Activated CD8-positive, alpha-beta memory T cell treated with anti-CD3 and anti-CD28 coated beads, Interleukin-2, amount 50 U/mL, for 24 hours (primary cell): ENCODE data around the gene ADM5.

Experiments used
- DNase-seq: peaks from one replicate; pipeline ENCODE4 v3.0.0-alpha.2; 2020; ENCODE audit errors: extremely low read depth

ADM5 gene, protein sequence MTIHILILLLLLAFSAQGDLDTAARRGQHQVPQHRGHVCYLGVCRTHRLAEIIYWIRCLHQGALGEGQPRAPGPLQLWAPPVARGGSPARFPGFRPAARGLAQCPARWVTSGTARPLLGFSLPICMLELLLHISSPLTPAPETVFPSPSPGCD

DNA sequence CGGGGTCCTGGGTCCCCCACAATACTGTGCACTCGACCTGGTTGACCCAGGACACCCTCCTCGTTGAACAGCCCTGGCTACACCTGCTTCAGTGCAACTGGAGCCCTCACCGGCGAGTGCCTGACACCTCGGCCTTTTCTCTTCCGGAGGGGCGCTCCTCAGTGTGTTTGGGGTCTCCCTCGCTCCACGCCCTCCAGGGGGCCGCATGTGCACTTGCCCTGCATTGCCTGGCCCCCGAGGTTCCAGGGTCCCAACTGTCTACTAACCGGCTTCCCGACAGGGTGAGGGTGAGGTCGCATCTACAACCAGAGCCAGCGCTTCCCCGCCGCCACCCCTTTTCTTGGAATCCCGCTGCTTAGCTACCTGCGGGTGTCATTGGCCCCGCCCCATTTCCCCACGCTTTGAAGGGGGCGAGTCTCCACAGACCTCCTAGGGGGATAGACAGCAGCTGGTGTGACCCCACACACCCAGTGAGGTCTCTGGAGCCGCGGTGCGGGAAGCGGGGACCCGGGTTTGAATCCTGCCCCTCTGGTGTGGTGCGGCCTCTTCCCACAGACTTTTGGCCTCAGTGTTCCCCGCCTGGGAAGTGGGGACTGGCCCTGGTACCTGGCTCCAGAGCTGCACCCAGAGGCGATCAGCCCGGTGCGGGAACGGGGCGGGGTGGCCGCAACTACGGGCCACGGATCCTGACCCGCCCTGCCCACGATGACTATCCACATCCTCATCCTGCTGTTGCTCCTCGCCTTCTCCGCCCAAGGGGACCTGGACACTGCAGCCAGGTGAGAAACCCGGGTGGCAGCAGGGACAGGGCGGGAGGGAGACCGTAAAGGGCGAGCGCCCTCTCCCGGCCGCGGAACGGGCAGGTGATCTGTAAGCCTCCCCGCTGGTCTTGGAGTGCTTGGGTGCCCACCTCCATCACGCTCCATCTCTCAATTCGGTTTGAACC lies at the start of gene ADM5:
ADM5 (plus strand) TSS at position 462 of the 946 bp plus-strand sequence; CDS start at position 706, 244 bp downstream.
- DNase-seq: no peak

GRCh38 chr19:49640113-49640898 lies 49.1 kb upstream of the ADM5 start, which contains the start of gene RRAS:
Gene RRAS, minus strand, starts transcription at chr19:49640143. Its CDS starts 45 bp downstream, at chr19:49640098.
- peak; percentile 100 for DNase-seq

DNA sequence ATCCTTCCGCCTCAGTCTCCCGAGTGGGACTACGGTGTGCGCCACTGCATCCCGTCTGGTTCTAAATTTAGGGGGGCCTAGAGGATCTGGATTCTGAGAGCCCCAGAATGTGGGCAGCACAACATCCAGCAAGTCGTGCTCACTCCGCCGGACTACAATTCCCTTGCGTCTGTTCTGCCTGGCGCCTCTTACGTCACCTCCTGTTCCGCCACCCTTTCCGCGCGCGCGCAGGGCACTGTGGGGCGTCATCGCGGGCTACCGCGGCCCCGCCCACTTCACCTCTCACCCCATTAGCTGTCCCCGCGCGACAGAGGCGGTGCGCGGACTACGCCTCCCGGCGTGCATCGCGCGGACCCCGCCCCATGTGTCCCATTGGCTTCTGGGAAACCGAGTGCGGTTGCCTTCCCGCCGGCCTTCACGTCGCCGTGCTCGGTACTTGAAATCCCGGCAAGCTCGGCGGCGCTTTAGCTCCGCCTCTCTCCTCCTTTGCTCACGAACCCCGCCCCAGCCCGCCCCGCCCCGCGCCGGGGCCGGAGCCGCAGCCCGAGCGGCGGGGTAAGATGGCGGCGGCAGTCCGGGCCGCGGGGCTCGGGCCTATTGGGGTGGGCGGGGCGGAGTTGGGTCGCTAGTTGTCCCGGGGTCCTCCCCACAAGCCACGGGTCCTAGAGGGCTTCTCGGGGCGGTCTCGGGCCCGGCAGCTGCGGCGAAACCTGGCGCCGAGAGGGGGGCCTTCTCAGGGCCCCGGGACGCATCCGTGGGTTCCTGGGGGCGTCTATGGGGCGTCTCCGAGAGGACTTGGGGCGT lies 47.5 kb upstream of the ADM5 start, which contains the start of gene SCAF1:
SCAF1 (plus strand) TSS at position 522 of the 804 bp plus-strand sequence. CDS start 2,818 bp downstream, outside the sequence.
- DNase-seq: peak; percentile 96

DNA sequence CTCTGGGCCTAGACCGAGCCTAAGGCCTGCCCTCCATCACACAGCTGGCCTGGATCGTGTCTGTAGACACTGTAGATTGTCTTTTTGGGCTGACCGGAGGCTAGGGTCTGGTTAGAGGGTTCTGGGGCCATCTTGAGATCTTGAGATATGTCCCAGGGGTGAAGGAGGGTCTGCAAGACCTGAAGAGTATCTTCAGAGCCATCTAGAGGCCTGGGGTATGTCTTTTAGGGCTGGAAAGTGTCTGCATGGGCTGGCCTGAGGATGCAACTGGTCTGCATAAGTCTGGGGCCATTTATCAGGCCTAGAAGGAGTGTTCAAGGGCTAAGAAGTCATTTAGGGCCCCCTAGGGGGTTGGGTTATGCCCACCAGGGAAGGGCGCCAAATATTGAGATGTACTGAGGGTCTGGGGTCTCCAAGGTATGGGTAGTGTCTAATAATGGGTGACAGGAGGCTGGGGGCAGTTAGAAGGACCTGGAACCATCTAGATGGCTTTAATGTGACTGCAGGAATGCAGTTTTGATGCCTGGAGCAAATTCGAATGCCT lies 46.8 kb upstream of the ADM5 start:
- no peak for DNase-seq

DNA sequence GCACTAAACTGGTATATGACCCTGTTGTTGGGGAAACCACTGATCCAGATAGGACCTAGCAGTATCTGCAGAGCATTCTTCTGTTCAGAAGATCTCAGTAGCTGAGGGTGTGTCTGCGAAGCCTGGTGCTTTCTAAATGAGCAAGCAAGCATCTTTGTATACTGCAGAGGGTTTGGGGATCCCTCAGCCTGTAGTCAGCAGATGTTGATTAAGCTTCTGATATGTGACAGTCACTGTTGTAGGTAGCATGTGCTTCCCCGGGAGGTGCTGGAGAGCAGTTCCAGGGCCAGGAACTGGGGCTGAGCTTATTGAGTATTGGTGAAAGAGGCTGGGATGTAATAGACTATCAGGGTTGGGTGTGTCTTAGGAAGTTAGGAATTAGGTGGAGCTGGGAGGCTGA lies 45.9 kb upstream of the ADM5 start:
- no peak for DNase-seq

DNA sequence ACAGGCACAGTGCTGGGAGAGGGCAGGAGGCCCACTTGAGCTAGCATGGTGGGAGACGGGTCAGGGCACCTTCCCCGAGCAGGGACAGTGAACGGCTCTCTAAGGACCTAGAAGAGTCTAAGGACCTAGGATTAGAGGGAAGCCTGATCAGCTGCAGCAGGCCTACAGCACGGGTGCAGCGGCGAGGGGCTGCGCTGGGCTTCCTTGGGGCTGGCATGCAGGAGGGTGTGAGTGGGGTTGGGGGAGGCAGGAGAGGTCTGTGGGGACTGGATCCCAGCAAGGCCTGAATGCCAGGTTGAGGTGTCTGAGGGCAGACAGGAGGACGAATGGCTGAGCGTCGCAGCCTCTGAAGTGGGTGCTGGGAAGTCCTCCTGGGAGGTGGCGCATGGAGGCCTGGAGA lies 43.8 kb upstream of the ADM5 start:
- no peak for DNase-seq

DNA sequence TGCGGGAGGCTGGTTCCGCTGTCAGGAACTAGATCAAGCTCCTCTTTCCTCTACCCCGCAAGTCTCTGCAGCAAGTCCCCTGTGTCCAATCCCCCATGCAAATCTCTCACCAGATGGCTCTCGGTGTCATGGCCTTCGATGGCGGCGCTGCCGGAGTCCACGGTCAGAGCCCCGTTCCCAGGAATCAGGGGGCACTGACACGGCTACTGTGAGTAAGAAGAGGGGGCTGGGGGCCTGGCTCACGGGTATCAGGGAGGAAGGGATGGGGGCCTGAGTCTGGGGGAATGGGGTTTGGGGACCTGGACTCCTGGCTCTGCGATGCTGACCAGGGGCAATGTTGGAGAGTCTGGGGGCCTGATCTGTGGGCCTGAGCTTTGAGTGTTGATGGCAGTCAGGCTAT lies 43.4 kb upstream of the ADM5 start:
- no peak for DNase-seq

DNA sequence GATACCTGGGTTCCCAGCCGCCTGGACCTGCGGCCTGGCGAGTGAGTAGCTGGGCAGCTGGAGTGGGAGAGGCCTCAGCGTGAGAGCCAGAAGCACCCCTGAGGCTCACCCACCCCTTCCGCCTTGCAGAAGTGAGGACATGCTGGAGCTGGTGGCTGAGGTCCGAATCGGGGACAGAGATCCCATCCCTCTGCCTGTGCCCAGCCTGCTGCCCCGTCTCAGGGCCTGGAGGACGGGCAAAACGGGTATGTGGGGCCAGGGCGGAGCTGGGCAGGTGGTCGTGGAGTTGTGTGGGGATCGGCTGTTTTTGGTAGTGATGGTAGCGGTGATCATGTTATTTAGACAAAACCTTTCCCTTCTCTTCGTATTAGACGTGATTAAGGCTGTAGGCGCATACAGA lies 42.8 kb upstream of the ADM5 start:
- no peak for DNase-seq

DNA sequence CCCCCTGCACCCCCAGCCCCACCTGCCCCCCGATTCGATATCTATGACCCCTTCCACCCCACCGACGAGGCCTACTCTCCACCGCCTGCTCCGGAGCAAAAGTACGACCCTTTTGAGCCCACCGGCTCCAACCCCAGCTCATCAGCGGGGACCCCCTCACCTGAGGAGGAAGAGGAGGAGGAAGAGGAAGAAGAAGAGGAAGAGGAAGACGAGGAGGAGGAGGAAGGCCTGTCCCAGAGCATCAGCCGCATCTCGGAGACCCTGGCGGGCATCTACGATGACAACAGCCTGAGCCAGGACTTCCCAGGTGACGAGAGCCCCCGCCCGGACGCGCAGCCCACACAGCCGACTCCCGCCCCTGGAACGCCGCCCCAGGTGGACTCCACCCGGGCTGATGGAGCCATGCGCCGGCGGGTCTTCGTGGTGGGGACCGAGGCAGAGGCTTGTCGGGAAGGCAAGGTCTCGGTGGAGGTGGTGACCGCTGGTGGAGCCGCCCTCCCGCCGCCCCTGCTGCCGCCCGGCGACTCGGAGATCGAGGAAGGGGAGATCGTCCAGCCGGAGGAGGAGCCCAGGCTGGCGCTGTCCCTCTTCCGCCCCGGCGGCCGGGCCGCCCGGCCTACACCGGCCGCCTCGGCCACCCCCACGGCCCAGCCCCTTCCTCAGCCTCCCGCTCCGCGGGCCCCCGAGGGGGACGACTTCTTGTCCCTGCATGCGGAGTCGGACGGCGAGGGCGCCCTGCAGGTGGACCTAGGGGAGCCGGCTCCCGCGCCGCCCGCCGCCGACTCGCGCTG lies 38.2 kb upstream of the ADM5 start:
- DNase-seq: no peak

DNA sequence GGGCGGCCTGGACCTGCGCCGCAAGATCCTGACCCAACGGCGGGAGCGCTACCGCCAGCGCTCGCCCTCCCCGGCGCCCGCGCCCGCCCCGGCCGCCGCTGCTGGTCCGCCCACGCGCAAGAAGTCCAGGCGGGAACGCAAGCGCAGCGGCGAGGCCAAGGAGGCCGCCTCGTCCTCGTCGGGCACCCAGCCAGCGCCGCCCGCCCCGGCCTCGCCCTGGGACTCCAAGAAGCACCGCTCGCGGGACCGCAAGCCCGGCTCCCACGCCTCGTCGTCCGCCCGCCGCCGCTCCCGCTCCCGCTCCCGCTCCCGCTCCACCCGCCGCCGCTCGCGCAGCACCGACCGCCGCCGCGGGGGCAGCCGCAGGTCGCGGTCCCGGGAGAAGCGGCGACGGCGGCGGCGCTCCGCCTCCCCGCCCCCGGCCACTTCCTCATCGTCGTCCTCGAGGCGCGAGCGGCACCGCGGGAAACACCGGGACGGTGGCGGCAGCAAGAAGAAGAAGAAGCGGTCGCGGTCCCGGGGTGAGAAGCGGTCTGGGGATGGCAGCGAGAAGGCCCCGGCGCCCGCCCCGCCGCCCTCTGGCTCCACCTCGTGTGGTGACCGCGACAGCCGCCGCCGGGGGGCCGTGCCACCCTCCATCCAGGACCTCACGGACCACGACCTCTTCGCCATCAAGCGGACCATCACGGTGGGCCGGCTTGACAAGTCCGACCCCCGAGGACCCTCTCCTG lies 37.4 kb upstream of the ADM5 start:
- DNase-seq: no peak

DNA sequence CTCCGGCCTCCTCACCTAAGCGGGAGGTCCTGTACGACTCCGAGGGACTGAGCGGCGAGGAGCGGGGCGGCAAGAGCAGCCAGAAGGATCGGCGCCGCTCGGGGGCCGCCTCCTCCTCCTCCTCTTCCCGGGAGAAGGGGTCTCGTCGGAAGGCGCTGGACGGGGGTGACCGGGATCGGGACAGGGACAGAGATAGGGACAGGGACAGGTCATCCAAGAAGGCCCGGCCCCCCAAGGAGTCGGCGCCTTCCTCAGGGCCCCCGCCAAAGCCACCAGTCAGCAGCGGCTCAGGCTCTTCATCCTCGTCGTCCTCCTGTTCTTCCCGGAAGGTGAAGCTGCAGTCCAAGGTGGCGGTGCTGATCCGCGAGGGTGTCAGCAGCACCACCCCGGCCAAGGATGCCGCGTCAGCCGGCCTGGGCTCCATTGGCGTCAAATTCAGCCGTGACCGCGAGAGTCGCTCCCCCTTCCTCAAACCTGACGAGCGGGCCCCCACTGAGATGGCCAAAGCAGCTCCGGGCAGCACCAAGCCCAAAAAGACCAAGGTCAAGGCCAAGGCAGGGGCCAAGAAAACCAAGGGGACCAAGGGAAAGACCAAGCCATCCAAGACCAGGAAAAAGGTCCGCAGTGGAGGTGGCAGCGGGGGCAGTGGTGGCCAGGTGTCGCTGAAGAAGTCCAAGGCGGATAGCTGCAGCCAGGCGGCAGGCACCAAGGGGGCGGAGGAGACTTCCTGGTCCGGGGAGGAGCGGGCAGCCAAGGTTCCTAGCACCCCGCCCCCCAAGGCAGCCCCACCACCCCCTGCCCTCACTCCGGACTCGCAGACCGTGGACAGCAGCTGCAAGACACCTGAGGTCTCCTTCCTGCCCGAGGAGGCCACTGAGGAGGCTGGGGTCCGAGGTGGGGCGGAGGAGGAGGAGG lies 36.6 kb upstream of the ADM5 start:
- DNase-seq: no peak

GRCh38 chr19:49653466-49653806 lies 36.0 kb upstream of the ADM5 start:
- DNase-seq: no peak

GRCh38 chr19:49654581-49654980 lies 34.8 kb upstream of the ADM5 start:
- DNase-seq: no peak

DNA sequence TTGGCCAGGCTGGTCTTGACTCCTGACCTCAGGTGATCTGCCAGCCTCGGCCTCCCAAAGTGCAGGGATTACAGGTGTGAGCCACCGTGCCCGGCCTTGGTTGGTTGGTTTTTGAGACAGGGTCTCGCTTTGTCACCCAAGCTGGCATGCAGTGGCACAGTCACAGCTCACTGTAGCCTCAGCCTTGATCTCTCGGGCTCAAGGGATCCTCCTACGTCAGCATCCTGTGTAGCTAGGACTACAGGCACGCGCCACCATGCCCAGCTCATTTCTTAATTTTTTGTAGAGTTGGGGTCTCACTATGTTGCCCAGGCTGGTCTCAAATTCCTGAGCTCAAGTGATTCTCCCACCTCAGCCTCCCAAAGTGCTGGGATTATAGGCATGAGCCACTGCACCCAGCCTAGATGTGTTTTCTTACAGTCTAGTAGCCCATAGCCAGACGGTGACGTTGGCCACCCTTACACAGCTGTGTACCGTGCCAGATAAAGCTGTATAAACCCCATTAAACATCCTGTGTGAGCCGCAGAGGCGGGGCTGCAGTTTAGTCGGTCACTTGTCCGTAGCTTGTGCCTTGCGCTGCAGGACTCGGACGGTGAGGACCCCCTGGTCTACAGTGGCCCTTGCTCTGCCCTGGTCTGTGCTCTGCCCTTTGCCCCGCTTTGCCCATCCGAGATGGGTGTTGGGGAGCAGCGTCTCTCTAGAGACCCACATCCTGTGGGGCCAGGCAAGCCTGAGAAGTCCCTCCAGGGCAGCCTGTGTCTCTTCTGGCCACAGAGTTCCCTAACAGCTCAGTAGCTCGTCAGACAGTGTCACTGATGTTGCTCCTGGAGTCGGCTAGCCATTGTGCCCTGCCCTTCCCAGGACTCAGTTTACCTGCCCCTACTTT lies 33.6 kb upstream of the ADM5 start:
- no peak for DNase-seq

DNA sequence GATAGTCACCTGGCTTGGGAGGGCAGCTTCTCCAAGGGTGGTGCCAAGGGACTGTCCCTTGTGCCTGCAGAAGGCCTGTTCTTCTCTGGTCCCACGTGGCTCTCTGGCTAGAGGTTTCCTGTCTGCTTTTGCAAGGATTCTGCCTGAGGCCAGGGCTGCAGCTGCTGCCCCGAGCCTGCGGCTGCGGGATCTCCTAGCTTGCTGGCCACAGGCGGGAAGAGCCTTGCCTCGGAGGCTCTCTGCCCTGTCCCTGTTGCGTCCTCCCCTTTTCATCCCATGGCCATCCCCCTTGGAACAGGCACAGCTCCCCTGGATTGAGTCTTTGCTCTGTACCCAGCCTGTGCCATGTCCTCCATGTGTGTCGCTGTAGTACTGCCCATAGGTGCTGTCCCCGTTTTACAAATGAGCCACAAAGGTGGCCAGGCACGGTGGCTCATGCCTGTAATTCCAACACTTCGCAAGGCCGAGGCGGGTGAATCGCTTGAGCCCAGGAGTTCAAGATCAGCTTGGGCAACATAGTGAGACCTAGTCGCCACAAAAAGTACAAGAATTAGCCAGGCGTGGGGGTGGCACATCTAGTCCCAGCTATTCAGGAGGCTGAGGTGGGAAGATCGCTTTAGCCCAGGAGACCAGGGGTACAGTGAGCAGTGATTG lies 32.8 kb upstream of the ADM5 start:
- DNase-seq: no peak

GRCh38 chr19:49657493-49658138 lies 31.8 kb upstream of the ADM5 start:
- no peak for DNase-seq

DNA sequence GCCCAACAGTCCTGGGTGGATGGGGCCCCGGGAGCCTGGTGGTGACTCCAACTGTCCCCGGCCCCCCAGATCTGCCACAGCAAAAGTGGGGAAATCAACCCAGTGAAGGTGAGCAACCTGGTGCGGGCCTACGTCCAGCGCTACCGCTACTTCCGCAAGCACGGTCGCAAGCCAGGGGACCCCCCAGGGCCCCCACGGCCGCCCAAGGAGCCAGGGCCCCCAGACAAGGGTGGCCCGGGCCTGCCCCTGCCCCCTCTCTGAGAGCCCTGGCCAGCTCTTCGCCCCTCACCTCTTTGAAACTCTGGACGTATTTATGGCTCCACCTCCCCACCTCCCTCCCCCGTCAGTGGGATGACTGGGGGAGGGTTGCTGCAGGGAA lies 31.3 kb upstream of the ADM5 start:
- no peak for DNase-seq
